ENCODE results near the gene PIH1D1. TPM values are rescaled to one million over a fixed set of nuclear protein-coding genes. Genes with fewer than 3 reads are reported as not detected.

Gene PIH1D1
- total and polyA plus RNA-seq, 2 of the 13 experiments (the other 11 are each of a cell fraction or from before 2014, with no cell fraction given): 110 to 137 TPM

- TF ChIP-seq UBTF (CRISPR knock-in tag; IDR thresholded peaks at IDR 0.05) (peak; percentile 42; the same call in 1 of the 2 replicates), ZNF878 (CRISPR knock-in tag; IDR thresholded peaks at IDR 0.05) (no peak), ZNF143 (CRISPR knock-in tag; IDR thresholded peaks at IDR 0.05) (peak; percentile 14; the same call in 1 of the 2 replicates), PPARG (CRISPR knock-in tag; conservative IDR thresholded peaks at IDR 0.05) (no peak), NR2F2 (IDR thresholded peaks at IDR 0.05; ENCODE audit: borderline replicate concordance, low read depth) (no peak), HIC2 (CRISPR knock-in tag; IDR thresholded peaks at IDR 0.05; ENCODE audit: low read depth) (no peak), ZNF644 (CRISPR knock-in tag; IDR thresholded peaks at IDR 0.05; ENCODE audit: low read depth) (no peak), SOX13 (IDR thresholded peaks at IDR 0.05) (no peak), SOX13 (CRISPR knock-in tag; conservative IDR thresholded peaks at IDR 0.05 in 1 of 2, IDR thresholded peaks at IDR 0.05 in 1 of 2) (no peak), SKIL (CRISPR knock-in tag; IDR thresholded peaks at IDR 0.05; ENCODE audit: borderline replicate concordance) (no peak), ZNF766 (CRISPR knock-in tag; IDR thresholded peaks at IDR 0.05; ENCODE audit: borderline replicate concordance) (no peak), SMC3 (IDR thresholded peaks at IDR 0.05; ENCODE audit: low read length) (no peak; the same call in 1 of the 2 replicates), ZNF24 (IDR thresholded peaks at IDR 0.05) (no peak), ZNF138 (CRISPR knock-in tag; IDR thresholded peaks at IDR 0.05; ENCODE audit: low read depth) (no peak), PBX2 (CRISPR knock-in tag; IDR thresholded peaks at IDR 0.05) (no peak), ZNF274 (CRISPR knock-in tag; IDR thresholded peaks at IDR 0.05) (no peak), STAT6 (CRISPR knock-in tag; IDR thresholded peaks at IDR 0.05; ENCODE audit: borderline replicate concordance) (no peak), NFIC (IDR thresholded peaks at IDR 0.05; ENCODE audit: low read length) (no peak), TAF1 (CRISPR knock-in tag; IDR thresholded peaks at IDR 0.05) (peak; percentile 18; the same call in 1 of the 2 replicates), ZNF781 (CRISPR knock-in tag; IDR thresholded peaks at IDR 0.05; ENCODE audit: borderline replicate concordance, not compliant biosample characterization) (no peak)
Measured at GRCh38 chr19:49473868-49474541, 22.4 kb upstream of the PIH1D1 start, which contains the start of gene FLT3LG (continued).
